Measurements from ENCODE around the gene IGF2BP1.
"Not testable (repeated sequence)": the region's sequence is repeated elsewhere in the genome, so short reads cannot be mapped to it uniquely, and the experiment has no call there.

Gene IGF2BP1

GRCh38 chr17:49021768-49022103, 24.6 kb downstream of the IGF2BP1 start:
- DNase-seq: no peak

- DNase-seq: no peak
Observed at GRCh38 chr17:49022391-49022941, 25.3 kb downstream of the IGF2BP1 start.

- no peak for DNase-seq
Observed at GRCh38 chr17:49024523-49024922, 27.3 kb downstream of the IGF2BP1 start.

GRCh38 chr17:49026447-49026846, 29.3 kb downstream of the IGF2BP1 start:
- DNase-seq: not testable (repeated sequence)

GRCh38 chr17:49028271-49028670, 31.1 kb downstream of the IGF2BP1 start:
- DNase-seq: no peak

- no peak for DNase-seq
Observed at GRCh38 chr17:49029801-49030200, 32.6 kb downstream of the IGF2BP1 start.

GRCh38 chr17:49031965-49032928, 35.1 kb downstream of the IGF2BP1 start:
- DNase-seq: peak; percentile 65

- no peak for DNase-seq
Observed at GRCh38 chr17:49035470-49036269, 38.5 kb downstream of the IGF2BP1 start.

- DNase-seq: no peak
Observed at GRCh38 chr17:49036270-49036626, 39.1 kb downstream of the IGF2BP1 start.

GRCh38 chr17:49038138-49038537, 41.0 kb downstream of the IGF2BP1 start:
- DNase-seq: no peak

- no peak for DNase-seq
Observed at GRCh38 chr17:49038544-49038943, 41.4 kb downstream of the IGF2BP1 start.

- not testable (repeated sequence) for DNase-seq
Observed at GRCh38 chr17:49039518-49039917, 42.3 kb downstream of the IGF2BP1 start.

- no peak for DNase-seq
Observed at GRCh38 chr17:49041527-49041926, 44.3 kb downstream of the IGF2BP1 start.

- DNase-seq: no peak
Observed at GRCh38 chr17:49045376-49045775, 48.2 kb downstream of the IGF2BP1 start.

- no peak for DNase-seq
Observed at GRCh38 chr17:49046912-49047311, 49.7 kb downstream of the IGF2BP1 start.

- DNase-seq: no peak
Observed at GRCh38 chr17:49049265-49049664, 52.1 kb downstream of the IGF2BP1 start.

GRCh38 chr17:49050611-49051010, 53.4 kb downstream of the IGF2BP1 start:
- no peak for DNase-seq

GRCh38 chr17:49051269-49051668, 54.1 kb downstream of the IGF2BP1 start:
- no peak for DNase-seq

- DNase-seq: no peak
Observed at GRCh38 chr17:49053171-49053829, 56.1 kb downstream of the IGF2BP1 start.

GRCh38 chr17:49054342-49055092, 57.3 kb downstream of the IGF2BP1 start:
- no peak for DNase-seq

- DNase-seq: no peak
Observed at GRCh38 chr17:49055181-49055927, 58.2 kb downstream of the IGF2BP1 start.

- DNase-seq: no peak
Observed at GRCh38 chr17:49061524-49061943, 64.3 kb downstream of the IGF2BP1 start.
